ENCODE measurements around the gene KCNB1. TPM values are rescaled to one million over a fixed set of nuclear protein-coding genes. Genes with fewer than 3 reads are reported as not detected.

Gene KCNB1
- total and polyA plus RNA-seq, 4 donors, result under 0.01 to 3.4 (median 1.4) TPM

DNA sequence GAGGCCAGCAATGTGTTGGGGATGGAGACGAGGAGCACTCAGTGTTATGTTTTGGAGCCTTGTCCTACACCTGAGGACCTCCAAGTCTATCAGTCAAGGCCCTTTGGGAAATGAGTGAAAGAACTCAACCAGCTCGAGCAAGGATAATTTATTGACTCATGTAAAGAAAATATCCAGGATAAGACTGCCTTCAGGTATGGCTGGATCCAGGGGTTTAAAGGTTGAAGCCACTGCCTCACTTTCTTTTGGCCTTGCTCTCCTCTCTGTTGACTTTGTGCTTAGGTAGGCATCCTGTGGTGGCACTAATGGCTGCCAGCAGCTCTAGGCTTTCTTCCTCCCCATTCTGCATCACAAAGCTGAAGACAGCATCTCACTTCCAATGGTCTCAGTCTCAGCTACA is 138.3 kb downstream of the KCNB1 start (continued):
- TF ChIP-seq JUND (IDR thresholded peaks at IDR 0.05), result no peak

DNA sequence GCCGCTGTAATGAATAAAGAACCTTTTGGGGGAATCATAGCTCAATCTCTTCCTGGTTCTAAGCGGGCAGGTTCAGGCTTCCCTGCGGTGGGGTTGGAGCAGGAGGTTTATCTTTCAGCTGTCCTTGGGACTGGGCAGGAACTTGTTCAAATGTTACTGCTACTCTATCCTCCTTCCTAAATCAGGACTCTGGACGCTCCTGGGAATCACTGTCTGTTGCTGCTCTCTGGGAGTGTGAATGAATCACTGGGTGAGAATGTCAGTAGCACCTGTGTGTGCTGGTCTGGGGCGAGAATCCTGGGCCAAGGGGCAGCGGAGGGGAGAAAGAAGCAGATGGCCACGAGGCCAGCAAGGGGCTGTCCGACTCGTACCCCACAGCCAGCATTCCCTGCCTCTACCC is 139.2 kb downstream of the KCNB1 start:
- no peak for DNase-seq (ENCODE audit: low spot score)
- Histone ChIP-seq H3K9ac (ENCODE audit: low read depth in 1 of 2, low read length in 2 of 2) (no peak overlapping the region), H3K27ac (ENCODE audit: low read depth in 1 of 2, low read length in 2 of 2) (no peak overlapping the region), H3K4me1 (ENCODE audit: control insufficient read depth in 4 of 4, insufficient read depth in 4 of 4, low read length in 3 of 4) (no peaks in the 10 kb centered on the region), H3K36me3 (ENCODE audit: control insufficient read depth in 4 of 4, insufficient read depth in 3 of 4, low read depth in 1 of 4, low read length in 3 of 4) (no peaks in the 10 kb centered on the region), H3K27me3 (ENCODE audit: control insufficient read depth in 4 of 4, insufficient read depth in 4 of 4, low read length in 3 of 4) (no peaks in the 10 kb centered on the region), H3K4me3 (ENCODE audit: low read depth in 1 of 3, low read length in 3 of 3) (no peak overlapping the region), H3K9me3 (ENCODE audit: control insufficient read depth in 4 of 4, low read length in 3 of 4) (no peaks in the 10 kb centered on the region)
- TF ChIP-seq, protein P1, sequence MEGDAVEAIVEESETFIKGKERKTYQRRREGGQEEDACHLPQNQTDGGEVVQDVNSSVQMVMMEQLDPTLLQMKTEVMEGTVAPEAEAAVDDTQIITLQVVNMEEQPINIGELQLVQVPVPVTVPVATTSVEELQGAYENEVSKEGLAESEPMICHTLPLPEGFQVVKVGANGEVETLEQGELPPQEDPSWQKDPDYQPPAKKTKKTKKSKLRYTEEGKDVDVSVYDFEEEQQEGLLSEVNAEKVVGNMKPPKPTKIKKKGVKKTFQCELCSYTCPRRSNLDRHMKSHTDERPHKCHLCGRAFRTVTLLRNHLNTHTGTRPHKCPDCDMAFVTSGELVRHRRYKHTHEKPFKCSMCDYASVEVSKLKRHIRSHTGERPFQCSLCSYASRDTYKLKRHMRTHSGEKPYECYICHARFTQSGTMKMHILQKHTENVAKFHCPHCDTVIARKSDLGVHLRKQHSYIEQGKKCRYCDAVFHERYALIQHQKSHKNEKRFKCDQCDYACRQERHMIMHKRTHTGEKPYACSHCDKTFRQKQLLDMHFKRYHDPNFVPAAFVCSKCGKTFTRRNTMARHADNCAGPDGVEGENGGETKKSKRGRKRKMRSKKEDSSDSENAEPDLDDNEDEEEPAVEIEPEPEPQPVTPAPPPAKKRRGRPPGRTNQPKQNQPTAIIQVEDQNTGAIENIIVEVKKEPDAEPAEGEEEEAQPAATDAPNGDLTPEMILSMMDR (IDR thresholded peaks at IDR 0.05; ENCODE audit: low read depth, low read length, missing input control), result no peak
- TF ChIP-seq TAF1 (conservative IDR thresholded peaks at IDR 0.05) (no peak), GABPA (IDR thresholded peaks at IDR 0.05 in 1 of 2, conservative IDR thresholded peaks at IDR 0.05 in 1 of 2) (no peak), YY1 (IDR thresholded peaks at IDR 0.05) (no peak)
- TF ChIP-seq, protein P2, sequence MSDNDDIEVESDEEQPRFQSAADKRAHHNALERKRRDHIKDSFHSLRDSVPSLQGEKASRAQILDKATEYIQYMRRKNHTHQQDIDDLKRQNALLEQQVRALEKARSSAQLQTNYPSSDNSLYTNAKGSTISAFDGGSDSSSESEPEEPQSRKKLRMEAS (IDR thresholded peaks at IDR 0.05), result no peak
- 79% methylated on average over 9 of the region's 9 CpGs for WGBS

DNA sequence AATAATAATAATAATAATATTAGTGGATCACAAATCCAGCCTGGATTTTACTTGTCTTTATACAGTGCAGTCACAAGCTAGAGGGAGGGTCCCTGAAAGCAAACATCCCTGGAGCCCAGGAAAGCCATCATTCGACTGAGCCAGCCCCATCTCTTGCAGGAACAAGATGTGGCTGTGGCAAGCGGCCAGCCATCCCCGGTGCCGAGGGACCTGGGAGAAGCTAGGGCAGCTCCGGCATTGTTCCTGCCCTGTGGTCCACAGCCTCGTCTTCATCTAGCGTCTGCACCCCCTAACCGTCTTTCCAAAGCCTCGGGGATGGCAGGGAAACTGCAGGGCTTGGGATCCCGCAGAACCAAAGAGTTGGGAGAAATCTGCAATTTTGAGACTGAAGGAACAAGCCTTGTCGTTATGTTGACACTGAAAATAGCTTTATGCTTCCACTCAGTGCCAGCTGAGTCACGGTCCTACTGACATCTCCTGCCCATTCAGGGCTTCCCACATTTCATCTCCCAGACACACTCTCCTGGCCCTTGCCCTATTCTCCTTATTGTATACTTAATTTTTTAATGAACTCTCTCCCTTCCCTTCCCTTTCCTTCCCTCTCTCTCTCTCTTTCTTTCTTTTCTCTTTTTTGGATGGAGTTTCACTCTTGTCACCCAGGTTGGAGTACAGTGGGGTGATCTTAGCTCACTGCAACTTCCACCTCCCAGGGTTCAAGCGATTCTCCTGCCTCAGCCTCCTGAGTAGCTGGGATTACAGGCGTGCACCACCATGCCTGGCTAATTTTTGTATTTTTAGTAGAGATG is 142.1 kb downstream of the KCNB1 start:
- Histone ChIP-seq H3K36me3 (ENCODE audit: control insufficient read depth in 4 of 4, insufficient read depth in 3 of 4, low read depth in 1 of 4, low read length in 3 of 4) (no peaks in the 10 kb centered on the region), H3K9ac (ENCODE audit: low read depth in 1 of 2, low read length in 2 of 2) (no peak overlapping the region), H3K9me3 (ENCODE audit: control insufficient read depth in 4 of 4, low read length in 3 of 4) (no peaks in the 10 kb centered on the region), H3K4me3 (ENCODE audit: low read depth in 1 of 3, low read length in 3 of 3) (no peak overlapping the region), H3K27ac (ENCODE audit: low read depth in 1 of 2, low read length in 2 of 2) (no peak overlapping the region), H3K4me1 (ENCODE audit: control insufficient read depth in 4 of 4, insufficient read depth in 4 of 4, low read length in 3 of 4) (no peaks in the 10 kb centered on the region), H3K27me3 (ENCODE audit: control insufficient read depth in 4 of 4, insufficient read depth in 4 of 4, low read length in 3 of 4) (no peaks in the 10 kb centered on the region)
- no peak for DNase-seq (ENCODE audit: low spot score)
- WGBS, result 80% methylated on average over 14 of the region's 14 CpGs
- no peak for TF ChIP-seq HNF4G (IDR thresholded peaks at IDR 0.05)
- no peak for TF ChIP-seq JUND (IDR thresholded peaks at IDR 0.05)
- TF ChIP-seq, protein P3, sequence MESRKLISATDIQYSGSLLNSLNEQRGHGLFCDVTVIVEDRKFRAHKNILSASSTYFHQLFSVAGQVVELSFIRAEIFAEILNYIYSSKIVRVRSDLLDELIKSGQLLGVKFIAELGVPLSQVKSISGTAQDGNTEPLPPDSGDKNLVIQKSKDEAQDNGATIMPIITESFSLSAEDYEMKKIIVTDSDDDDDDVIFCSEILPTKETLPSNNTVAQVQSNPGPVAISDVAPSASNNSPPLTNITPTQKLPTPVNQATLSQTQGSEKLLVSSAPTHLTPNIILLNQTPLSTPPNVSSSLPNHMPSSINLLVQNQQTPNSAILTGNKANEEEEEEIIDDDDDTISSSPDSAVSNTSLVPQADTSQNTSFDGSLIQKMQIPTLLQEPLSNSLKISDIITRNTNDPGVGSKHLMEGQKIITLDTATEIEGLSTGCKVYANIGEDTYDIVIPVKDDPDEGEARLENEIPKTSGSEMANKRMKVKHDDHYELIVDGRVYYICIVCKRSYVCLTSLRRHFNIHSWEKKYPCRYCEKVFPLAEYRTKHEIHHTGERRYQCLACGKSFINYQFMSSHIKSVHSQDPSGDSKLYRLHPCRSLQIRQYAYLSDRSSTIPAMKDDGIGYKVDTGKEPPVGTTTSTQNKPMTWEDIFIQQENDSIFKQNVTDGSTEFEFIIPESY (IDR thresholded peaks at IDR 0.05), result no peak
- no peak for TF ChIP-seq RAD21 (IDR thresholded peaks at IDR 0.05)
- TF ChIP-seq FOXA2 (IDR thresholded peaks at IDR 0.05), result no peak
- TF ChIP-seq, protein P1 (IDR thresholded peaks at IDR 0.05; ENCODE audit: low read depth, low read length, missing input control), result no peak
- no peak for TF ChIP-seq YY1 (IDR thresholded peaks at IDR 0.05)
- TF ChIP-seq NR2F2 (IDR thresholded peaks at IDR 0.05), result no peak
- TF ChIP-seq GABPA (IDR thresholded peaks at IDR 0.05 in 1 of 2, conservative IDR thresholded peaks at IDR 0.05 in 1 of 2), result no peak
- no peak for TF ChIP-seq FOXA1 (IDR thresholded peaks at IDR 0.05)
- TF ChIP-seq TAF1 (conservative IDR thresholded peaks at IDR 0.05), result no peak
- no peak for TF ChIP-seq RXRA (IDR thresholded peaks at IDR 0.05)
- TF ChIP-seq, protein P4, sequence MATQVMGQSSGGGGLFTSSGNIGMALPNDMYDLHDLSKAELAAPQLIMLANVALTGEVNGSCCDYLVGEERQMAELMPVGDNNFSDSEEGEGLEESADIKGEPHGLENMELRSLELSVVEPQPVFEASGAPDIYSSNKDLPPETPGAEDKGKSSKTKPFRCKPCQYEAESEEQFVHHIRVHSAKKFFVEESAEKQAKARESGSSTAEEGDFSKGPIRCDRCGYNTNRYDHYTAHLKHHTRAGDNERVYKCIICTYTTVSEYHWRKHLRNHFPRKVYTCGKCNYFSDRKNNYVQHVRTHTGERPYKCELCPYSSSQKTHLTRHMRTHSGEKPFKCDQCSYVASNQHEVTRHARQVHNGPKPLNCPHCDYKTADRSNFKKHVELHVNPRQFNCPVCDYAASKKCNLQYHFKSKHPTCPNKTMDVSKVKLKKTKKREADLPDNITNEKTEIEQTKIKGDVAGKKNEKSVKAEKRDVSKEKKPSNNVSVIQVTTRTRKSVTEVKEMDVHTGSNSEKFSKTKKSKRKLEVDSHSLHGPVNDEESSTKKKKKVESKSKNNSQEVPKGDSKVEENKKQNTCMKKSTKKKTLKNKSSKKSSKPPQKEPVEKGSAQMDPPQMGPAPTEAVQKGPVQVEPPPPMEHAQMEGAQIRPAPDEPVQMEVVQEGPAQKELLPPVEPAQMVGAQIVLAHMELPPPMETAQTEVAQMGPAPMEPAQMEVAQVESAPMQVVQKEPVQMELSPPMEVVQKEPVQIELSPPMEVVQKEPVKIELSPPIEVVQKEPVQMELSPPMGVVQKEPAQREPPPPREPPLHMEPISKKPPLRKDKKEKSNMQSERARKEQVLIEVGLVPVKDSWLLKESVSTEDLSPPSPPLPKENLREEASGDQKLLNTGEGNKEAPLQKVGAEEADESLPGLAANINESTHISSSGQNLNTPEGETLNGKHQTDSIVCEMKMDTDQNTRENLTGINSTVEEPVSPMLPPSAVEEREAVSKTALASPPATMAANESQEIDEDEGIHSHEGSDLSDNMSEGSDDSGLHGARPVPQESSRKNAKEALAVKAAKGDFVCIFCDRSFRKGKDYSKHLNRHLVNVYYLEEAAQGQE (IDR thresholded peaks at IDR 0.05), result no peak
- TF ChIP-seq, protein P5, sequence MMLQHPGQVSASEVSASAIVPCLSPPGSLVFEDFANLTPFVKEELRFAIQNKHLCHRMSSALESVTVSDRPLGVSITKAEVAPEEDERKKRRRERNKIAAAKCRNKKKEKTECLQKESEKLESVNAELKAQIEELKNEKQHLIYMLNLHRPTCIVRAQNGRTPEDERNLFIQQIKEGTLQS (IDR thresholded peaks at IDR 0.05), result no peak
- TF ChIP-seq SP1 (IDR thresholded peaks at IDR 0.05), result no peak
- TF ChIP-seq, protein P2 (IDR thresholded peaks at IDR 0.05), result no peak
